ENCODE measurements around the gene OMA1. TPM values are rescaled to one million over a fixed set of nuclear protein-coding genes. Genes with fewer than 3 reads are reported as not detected.

OMA1 gene
- total and polyA plus RNA-seq, 2 of the 4 experiments (the other 2 are of a cell fraction), result 5.9 to 6.4 TPM

GRCh38 chr1:58446368-58446767 is 100.2 kb downstream of the OMA1 start:
- Histone ChIP-seq H3K23ac (ENCODE audit: low read depth, low read length) (no peak overlapping the region), H3K56ac (ENCODE audit: extremely low read depth, insufficient read depth, low read length) (no peak overlapping the region), H2BK15ac (ENCODE audit: low read depth, low read length) (no peak overlapping the region), H2BK5ac (ENCODE audit: low read depth, low read length, poor library complexity, severe bottlenecking) (no peak overlapping the region), H3K18ac (ENCODE audit: low read depth, low read length) (no peak overlapping the region), H3K4me2 (ENCODE audit: low read depth, low read length) (no peak overlapping the region), H3K14ac (replicated peaks; ENCODE audit: low read depth, low read length) (no peak overlapping the region), H3K9me3 (ENCODE audit: control insufficient read depth, insufficient read depth, low read length) (no peaks in the 10 kb centered on the region), H2AK9ac (replicated peaks; ENCODE audit: low read depth, low read length, poor library complexity) (no peak overlapping the region), H2BK120ac (ENCODE audit: low read depth, low read length) (no peak overlapping the region), H3K27me3 (ENCODE audit: control insufficient read depth, insufficient read depth, low read length) (no peaks in the 10 kb centered on the region; the same call in none of the 2 replicates), H4K5ac (ENCODE audit: low read depth, low read length) (no peak overlapping the region), H2AFZ (replicated peaks; ENCODE audit: low read length, poor library complexity) (no peak overlapping the region), H3K9ac (ENCODE audit: low read depth, low read length) (no peak overlapping the region), H3K4me1 (ENCODE audit: control insufficient read depth, insufficient read depth, low read length) (no peaks in the 10 kb centered on the region), H4K8ac (ENCODE audit: low read depth in 2 of 2, low read length in 2 of 2) (no peak overlapping the region), H3K4ac (ENCODE audit: low read depth, low read length) (no peak overlapping the region), H3K27ac (ENCODE audit: insufficient read depth, low read length) (no peak overlapping the region), H3K36me3 (ENCODE audit: control insufficient read depth, insufficient read depth, low read length) (no peaks in the 10 kb centered on the region), H4K20me1 (ENCODE audit: insufficient read depth, low read length) (no peaks in the 10 kb centered on the region), H3K9me1 (ENCODE audit: insufficient read depth, low read length) (no peaks in the 10 kb centered on the region), H3K79me1 (ENCODE audit: low read depth in 1 of 2, low read length in 2 of 2) (no peaks in the 10 kb centered on the region), H2BK20ac (ENCODE audit: low read depth, low read length) (no peak overlapping the region), H4K91ac (ENCODE audit: insufficient read depth, low read depth, low read length) (no peak overlapping the region), H2AK5ac (ENCODE audit: low read depth, low read length) (no peak overlapping the region), H3K4me3 (ENCODE audit: insufficient read depth, low read depth, low read length) (no peak overlapping the region)
- intact Hi-C loops (cut with micrococcal nuclease), result no loop called here
- dilution Hi-C loops (cut with HindIII; ENCODE audit: low sequenced_read_pairs, unreplicated experiment), result no loop called here
- ATAC-seq (ENCODE audit: low read depth), result no peak
- DNase-seq, result no peak
- in situ Hi-C loops (cut with MboI; ENCODE audit: low sequenced_read_pairs), result no loop called here
- CTCF ChIA-PET, result no interaction called here
- TF ChIP-seq POLR2A (IDR thresholded peaks at IDR 0.05; ENCODE audit: low read depth, low read length) (no peak), RAD21 (IDR thresholded peaks at IDR 0.05; ENCODE audit: low read length) (no peak), NFE2L2 (IDR thresholded peaks at IDR 0.05; ENCODE audit: low read depth, low read length) (no peak)
- BruUV-seq (replicated peaks), result no TSS peak
- POLR2A ChIA-PET (ENCODE audit: unreplicated experiment), result no interaction called here

Measured in IMR-90 (cell line).